GM18505 (cell line): ENCODE data around the gene GPR107.

Experiments
- ATAC-seq: cut with Tn5 transposase; IDR thresholded peaks from one replicate; pipeline ENCODE4 v1.9.1; 2021; ENCODE audit not compliant: unreplicated experiment
- POLR2A ChIP-seq: IDR thresholded peaks from 4 replicates; pipeline ENCODE4 v1.6.1; 2011; ENCODE audit warnings: borderline replicate concordance; ENCODE audit not compliant: insufficient read depth, insufficient read length; ENCODE audit errors: extremely low read depth

Gene GPR107

DNA sequence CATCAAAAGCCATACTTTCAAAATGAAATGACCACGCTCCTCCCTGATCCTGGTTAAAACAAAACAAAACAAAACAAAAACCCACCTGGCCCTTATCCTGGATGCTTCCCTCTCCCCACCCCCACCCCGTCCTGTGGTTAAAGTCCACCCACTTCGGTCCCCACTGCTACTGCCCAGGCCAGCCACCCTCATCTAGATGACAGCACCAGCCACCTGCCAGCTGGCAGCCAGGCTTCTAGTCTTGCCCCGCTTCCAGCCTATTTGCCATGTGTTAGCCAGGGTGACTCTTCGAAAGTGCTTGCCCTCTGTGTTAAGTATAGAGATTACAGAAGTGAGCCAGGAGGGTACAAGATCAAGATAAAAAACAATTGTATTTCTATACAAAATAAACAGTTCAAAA lies 91.0 kb downstream of the GPR107 start:
- TF ChIP-seq POLR2A, result no peak
- ATAC-seq, result no peak

DNA sequence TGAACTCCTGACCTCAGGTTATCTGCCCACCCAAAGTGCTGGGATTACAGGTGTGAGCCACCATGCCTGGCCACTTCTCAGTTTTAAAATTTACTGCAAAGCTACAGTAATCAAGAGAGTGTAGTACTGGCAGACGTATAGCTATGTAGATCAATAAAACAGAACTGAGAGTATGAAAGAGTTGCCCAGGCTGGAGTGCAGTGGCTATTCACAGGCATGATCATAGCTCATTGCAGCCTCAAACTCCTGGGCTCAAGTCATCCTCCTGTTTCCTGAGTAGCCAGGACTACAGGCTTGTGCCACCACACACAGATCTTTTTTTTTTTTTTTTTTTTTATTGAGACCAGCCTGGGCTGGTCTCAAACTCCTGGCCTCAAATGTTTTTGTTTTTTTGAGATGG lies 92.0 kb downstream of the GPR107 start:
- no peak for ATAC-seq
- TF ChIP-seq POLR2A, result no peak

DNA sequence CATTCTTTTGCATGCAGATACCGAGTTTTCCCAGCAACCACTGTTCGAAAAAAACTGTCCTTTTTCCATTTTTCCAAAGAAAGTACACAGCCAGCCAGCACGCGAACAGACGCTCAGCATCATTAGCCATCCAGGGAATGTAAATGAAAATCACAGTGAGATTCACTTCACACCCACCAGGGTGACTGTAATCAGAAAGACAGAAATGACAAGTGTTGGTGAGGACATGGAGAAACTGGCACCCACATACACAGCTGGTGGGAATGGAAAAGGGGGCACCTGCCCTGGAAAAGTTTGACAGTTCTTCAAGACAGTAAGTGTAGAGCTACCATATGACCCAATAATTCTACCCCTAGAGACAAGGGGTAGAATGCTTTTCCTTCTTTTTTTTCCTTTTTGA lies 93.5 kb downstream of the GPR107 start:
- no peak for ATAC-seq
- TF ChIP-seq POLR2A, result no peak

DNA sequence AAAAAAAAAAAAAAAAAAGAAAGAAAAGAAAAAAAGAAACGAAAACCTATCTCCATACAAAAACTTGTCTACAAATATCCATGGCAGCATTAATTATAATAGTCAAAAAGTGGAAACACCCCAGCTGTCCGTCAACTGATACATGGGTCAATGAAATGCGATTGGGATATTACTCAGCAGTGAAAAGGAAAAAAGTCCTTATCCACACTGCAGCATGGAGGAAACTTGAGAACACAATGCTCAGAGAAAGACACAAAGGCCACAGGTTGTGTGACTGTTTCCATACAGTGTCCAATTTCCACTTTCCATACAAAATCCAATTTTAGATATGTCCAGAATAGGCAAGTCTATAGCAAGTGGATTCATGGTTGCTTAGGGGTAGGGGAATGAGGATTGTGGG lies 94.2 kb downstream of the GPR107 start:
- no peak for ATAC-seq
- no peak for TF ChIP-seq POLR2A

DNA sequence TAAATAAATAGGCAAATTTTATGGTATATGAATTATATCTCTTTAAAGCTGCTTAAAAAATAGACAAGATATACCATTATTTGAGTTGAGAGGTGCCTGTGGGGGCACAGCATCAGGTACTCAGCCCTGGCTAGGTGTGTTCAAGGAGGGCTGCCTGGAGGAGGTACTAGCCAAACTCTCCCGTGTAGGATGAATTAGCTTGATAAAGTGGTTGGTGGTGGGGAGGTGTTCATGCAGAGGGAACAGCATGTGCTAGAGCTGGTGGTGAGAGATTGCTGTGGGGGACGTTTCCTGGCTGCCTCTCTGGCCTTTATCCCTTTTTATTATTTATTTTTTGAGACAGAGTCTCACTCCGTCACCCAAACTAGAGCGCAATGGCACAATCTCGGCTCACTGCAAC lies 95.3 kb downstream of the GPR107 start:
- TF ChIP-seq POLR2A, result no peak
- no peak for ATAC-seq

DNA sequence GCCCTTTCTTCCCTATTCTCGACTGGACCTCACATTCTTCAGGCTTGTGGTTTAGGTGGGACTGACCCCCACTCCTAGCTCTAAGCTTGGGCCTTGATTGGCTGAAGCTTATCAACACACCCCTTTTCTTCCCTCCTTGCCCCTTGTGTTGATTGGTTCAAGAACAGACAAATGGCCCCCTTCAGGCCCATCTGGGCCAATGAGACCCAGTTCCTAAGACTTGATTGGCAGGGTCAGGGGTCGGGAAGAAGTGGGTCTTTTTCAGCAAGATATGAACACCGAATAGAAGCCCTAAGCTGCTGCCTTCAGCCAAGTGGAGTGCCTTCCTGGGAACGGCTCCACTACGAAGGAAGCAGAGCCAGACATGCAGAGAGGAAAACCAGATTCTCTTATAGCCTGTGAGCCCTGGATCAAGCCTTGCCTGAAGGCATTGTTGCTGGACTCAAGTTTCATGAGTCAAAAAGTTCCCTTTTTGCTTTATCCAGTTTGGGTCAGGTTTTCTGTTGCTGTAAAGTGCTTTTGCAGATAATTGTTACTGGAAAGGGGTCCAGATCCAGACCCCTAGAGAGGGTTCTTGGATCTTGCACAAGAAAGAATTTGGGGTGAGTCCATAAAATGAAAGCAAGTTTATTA lies 96.1 kb downstream of the GPR107 start:
- ATAC-seq, result no peak
- no peak for TF ChIP-seq POLR2A

DNA sequence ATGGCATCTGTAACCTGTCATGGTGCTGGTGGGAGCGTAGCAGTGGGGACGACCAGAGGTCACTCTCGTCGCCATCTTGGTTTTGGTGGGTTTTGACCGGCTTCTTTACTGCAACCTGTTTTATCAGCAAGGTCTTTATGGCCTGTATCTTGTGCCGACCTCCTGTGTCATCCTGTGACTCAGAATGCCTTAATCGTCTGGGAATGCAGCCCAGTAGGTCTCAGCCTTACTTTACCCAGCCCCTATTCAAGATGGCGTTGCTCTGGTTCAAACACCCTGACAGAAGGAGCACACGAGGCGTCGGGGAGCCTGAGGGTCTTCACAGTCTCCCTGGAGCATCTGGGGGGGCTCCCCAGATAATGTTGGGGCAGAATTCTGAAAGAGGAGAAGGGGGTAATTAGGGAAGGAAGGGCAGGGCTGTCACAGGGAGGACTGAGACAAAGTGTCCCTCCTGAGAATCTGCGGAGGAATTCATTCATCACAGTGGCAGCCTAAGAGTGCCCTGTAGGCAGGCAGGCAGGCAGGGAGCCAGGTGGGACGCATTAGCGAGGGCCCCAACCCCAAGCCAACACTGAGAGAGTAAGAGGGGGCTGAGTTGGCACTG lies 97.2 kb downstream of the GPR107 start:
- TF ChIP-seq POLR2A, result no peak

DNA sequence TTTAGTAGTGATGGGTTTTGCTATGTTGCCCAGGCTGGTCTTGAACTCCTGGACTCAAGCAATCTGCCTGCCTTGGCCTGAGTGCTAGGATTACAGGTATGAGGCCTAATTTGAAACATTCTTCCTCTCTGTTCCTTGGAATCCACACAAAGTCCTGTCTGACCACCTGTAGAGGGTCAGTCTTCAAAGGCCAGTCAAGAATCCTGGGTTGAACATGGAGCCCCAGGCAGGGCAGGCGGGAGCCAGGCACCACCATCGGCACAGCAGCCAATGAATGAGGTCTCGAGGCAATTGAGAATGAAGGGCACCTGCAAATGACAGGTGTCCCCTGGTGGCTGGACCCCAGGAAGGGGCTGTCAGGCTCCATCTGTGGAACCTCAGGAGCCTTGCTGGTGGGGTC lies 101.1 kb downstream of the GPR107 start:
- no peak for TF ChIP-seq POLR2A
- ATAC-seq, result no peak

More for the DNA sequence above, 97.2 kb downstream of the GPR107 start:
- no peak for ATAC-seq

DNA sequence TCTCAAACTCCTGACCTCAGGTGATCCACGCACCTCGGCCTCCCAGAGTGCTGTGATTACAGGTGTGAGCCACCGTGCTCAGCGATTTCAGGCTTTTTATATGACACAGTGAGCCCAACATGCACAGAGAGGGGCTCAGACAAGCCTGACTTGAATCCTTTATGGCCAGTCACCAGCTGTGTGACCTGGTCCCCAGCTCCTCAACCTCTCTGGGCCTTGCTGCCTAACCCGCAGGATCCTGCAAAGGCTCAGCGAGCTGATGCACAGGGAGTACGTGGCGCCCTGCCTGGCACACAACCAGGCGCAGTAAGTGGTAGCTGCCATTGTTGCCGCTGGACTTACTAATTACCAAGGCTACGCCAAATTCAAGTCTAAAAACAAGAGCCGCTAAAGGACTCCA lies 101.9 kb downstream of the GPR107 start:
- no peak for TF ChIP-seq POLR2A
- ATAC-seq, result no peak

DNA sequence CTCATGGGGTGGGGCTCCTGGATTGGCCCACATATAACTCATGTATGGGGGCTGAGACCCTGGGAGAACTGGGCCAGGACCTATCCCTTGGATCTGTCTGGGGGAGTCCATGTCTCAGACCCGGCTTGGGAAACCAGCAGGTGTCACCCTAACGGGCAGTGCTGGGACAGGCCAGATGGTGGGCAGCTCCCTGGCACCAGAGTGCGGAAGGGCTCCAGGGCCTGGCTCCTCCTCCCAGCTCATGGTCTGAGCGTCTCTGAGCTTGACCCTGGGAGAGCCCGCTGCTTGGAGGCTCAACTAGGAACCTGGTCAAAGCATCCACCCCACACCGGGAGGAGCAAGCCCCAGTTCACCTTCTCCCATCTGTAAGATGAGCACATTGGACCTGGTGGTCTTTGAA lies 103.0 kb downstream of the GPR107 start:
- no peak for ATAC-seq
- no peak for TF ChIP-seq POLR2A

DNA sequence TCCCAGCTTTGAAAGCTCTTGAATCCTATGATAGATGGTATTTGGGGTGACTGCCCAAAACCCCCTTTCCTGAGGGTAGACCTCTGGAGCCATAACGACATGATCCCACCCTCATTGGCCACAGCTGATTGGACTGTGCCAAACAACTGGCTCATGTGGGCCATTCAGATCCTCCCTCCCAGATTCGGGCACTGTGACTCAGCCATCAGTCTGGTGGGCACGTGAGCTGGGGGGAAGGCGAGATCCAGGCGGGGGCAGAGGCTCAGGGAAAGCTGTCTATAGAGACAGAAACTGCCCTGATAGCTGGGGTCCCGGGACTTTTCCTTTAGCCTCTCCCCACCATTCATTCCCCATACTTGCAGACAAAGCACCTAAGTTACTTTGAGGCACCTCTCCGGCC lies 103.4 kb downstream of the GPR107 start:
- no peak for TF ChIP-seq POLR2A
- ATAC-seq, result no peak

DNA sequence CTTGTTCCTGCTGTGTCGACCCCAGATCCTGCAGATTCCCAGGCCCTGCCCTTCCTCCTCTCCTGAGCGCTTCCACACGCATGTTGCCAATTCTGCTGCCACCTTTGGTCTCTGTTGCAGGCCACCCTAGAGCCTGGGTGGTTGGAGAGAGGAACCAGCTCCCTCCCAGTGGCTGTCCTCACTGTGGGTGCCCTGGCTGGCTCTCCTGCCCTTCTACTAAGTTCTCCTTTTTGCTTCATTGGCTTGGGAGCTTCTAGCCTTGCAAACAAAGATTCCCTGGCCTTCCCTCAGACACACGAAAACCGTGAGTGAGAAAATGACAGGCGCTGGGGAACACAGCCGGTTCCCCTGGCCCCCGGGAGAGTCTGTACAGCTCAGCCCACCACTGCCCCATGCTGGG lies 104.3 kb downstream of the GPR107 start:
- TF ChIP-seq POLR2A, result no peak

DNA sequence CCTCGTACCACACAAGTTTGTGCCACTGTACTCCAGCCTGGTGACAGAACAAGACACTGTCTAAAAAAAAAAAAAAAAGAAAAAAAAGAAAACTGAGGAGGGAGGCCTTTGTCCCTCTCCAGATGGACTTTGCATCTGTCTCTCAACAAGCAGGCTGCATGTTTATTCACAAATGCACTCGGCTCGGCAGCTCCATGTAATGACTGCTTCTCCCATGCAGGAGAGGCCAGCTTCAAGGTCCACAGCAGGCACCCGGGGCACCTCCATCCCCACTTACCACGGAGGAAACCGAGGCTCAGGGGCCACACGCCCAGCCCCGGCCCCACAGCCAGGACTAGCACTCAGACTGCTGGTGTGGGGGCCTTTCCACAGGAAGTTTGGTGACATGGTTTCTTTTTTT lies 105.4 kb downstream of the GPR107 start:
- no peak for ATAC-seq
- no peak for TF ChIP-seq POLR2A

More for the DNA sequence above, 104.3 kb downstream of the GPR107 start:
- ATAC-seq, result no peak

DNA sequence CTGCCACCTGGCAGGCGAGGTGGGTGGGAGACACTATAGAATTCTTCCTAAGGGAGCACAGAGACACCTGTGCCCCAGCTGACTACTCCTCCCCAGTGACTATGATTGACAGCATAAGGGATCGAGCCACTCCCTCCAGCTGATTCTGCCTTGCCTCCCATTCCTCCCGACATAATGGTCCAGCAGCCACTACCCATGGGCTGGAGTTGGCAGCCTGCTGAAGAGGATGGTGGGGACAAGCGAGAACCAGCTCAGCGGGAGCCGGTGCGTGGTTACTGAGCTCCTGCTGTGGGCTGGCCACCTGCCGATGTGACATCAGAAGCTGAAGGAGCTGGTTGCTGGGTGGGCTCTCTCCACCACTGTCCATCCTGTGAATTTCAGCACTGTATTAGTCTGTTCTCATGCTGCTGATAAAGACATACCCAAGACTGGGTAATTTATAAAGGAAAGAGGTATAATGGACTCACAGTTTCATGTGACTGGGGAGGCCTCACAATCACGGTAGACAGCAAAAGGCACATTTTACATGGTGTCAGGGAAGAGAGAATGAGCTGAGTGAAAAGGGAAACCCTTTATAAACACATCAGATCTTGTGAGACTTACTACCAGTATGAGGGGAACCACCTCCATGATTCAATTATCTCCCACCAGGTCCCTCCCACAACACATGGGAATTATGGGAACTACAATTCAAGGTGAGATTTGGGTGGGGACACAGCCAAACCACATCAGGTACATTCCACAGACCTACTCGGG lies 106.4 kb downstream of the GPR107 start:
- TF ChIP-seq POLR2A, result no peak
- no peak for ATAC-seq
